Fibroblast of peridontal ligament (primary cell): ENCODE measurements around the gene SFRP2.

Experiments
- DNase-seq: peaks from one replicate; pipeline ENCODE4 v3.0.0-alpha.2; 2010; ENCODE audit errors: extremely low read depth

Gene SFRP2

DNA sequence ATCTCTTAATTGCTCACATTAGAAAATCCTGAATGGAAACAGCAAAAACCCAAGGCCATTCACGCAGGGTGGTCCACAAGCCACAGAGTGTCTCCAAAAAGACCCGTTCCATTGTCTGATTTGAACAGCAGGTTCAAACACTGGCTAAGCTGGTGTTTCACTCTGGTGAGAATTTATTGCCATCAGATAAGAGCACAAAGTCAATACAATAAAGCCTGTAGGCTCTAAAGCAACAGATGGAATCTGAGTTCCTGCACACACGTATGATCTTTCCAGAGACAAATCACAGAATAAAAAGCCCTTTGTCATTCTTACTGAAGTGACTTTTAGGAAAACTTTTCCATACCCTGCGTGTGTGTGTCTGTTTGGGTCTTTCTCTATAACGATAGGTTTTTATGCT is 5.1 kb upstream of the SFRP2 start:
- no peak for DNase-seq

DNA sequence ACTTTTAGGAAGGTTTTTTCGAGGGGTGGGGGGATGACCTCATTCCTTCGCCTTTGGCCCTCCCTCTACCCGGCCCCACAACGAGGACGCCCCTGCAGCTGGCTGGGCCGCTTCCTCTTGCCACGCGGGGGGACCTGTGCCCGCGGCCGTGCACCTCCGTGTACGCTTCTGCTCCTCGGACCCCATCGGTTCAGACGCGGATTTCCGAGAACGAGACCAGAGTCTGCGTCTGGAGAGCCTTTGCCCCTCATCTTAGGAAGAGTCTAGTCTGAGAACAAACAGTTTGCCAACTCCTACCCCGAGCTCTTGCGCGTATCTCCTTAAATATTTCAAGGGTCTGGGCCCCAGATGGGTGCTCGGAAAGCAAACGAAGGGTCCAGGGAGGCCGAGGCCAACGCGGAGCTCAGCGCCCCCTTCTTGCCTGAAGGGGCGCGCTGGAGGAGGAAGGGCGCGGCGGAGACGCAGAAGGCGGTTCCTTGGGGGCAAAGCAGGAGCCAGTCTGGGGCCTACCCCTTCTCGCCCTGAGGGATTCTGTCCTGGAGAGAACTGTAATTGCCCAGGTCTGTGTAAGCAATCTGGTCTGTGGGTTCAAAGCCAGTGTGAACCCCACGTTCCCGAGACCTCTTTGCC is 3.9 kb upstream of the SFRP2 start:
- no peak for DNase-seq

DNA sequence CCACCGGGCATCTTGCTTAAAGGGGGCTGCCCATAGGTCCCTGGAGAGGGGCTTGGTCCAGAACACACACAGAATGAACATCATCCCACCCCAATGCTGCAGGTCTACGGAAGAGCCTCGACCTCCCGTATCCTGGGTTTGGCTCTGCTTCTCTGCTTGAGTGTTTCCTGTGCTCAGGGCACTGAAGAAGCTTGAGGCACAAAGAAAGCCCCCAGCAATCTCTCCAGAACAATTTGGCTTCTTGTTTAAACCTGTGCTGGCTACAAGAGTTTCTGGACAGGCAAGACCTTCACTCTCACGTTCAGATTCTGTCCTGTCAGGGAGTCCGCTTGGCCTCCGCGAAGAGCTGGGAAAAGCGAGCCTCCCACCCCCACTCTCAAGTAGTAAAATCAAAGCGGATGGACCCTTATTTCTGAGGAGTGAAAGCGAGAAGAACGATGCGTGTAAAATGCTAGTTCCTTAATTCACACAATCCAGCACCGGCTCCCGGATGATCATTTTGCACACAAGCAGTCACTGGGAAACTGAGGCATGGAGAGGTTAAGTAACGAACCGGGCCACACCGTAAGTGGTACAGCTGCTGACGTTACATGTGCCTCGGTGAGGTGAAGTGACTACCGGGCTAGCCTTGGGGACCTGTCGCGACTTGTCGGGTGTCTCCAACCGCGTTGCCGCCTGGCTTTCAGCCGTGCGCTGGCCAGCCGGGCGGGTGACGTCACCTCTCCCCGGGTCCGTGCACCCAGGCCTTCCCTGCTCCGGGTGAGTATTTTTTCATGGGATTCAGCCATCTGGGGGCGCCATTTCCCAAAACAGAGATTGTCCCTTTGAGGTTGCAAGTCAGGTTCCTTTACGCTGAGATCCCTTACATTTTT is 3.1 kb upstream of the SFRP2 start:
- DNase-seq: no peak

DNA sequence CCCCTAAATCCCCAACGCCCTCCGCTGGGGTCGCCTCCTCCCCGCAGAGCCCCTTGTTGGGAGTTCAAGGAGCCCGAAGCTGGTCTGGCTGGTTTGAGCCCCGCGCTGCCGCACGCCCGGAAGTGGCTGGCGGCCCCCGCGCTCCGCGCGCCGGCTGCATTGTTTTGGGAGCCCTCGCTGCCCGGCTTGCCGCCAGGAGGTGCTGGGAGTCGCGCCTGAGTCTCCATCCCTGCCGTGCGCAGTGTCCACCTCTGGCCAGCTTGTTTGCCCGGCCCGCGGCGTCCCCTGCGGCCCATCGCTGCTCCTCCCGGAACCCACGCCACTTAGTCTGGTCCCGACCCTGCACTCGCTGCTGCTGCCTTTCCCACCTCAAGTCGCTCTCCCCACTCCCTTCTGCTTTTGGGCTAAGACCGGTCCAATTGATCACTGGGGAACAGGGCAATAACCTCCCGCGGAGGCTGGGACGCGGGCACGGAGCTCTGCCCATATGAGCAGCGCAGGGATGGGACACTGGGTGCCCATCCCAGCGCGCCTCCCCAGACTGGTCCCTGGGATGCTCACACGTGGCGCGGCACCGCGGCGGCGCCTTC is 2.2 kb upstream of the SFRP2 start:
- DNase-seq: no peak

DNA sequence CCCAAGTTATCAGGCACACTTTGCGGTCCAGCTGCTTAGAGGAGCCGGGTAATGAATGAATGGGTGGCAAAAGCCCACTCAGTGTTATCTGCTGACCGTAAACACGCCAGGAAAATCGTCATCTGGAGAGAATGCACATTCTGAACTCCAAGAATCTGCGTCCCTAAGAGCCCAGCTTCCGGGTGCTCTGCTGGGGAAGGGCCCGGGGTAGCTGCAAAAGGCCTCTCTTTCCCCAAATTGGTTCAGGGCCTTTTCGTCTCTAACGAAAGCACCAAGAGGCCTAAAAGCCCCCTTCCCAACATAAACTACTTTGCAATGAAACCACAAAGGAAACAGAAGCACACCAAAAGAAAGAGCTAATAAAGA is 1.6 kb upstream of the SFRP2 start:
- no peak for DNase-seq

DNA sequence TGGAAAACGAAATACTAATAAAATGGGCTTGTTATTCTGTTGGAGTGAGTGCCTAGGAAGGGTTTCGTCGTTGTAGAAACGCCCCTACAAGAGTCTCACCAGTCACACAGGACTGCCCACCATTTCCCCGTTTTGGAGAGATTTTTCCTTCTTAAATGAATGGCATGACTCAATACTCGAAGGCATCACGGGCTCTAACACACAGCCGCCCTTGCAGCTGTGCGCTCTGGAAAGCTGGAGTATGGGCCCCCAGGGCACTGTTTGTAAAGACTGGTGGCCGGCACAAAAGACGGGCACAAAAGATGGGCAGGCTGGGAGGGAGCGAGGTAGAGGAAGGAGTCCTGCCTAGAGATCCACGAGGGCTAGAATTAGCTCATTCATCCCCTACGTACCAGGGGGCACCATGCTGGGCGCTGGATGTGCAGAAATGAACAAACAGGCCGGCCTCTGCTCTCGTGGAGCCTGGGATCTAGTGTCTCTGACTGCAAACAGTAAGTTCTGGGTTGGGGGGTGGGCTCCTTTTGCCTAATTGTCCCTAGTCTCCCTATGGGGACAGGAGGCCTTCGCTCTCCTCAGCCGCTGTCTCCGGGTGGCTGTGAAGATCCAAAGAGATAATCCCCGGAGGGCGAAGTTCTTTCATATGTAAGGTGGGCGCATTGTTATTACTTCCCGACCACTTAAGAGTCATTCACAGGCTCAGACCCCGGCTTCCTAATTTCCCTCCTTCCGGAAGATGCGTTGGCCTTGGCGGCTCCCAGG is 1.0 kb upstream of the SFRP2 start:
- no peak for DNase-seq

DNA sequence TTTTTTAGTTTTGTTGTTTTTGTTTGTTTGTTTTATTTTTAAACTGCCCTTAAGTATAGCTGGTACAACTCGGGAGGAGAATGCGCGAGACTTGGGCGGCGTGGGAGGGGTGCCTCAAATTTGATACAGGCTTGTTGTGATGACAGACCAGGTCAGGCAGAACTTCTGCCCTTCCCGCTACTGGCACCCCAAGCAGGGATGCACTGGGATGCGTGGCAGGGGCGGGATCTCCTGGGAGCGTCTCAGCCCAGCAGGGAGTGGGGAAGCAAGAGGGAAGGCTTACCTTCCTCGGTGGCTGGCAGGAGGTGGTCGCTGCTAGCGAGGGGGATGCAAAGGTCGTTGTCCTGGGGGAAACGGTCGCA is 851 bp downstream of the SFRP2 start:
- no peak for DNase-seq

DNA sequence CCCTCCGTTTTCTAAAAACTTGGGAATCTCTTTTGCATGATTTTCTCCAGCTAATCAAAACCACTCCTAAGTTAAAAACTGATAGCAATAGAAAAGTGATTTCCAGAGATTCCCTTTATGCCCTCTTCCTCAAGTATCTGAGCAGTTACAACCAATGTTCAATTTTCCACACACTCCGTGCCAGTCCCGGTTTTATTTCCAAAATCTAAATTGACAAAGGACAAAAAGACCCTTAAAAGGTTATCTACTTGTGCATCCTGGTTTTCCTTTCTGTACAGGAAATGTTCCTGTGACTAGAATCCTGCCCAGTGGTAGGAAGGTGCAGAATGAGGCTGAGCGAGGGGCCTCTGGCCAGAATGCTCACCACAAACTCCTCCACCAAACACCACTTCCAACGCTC is 1.3 kb downstream of the SFRP2 start:
- DNase-seq: no peak

DNA sequence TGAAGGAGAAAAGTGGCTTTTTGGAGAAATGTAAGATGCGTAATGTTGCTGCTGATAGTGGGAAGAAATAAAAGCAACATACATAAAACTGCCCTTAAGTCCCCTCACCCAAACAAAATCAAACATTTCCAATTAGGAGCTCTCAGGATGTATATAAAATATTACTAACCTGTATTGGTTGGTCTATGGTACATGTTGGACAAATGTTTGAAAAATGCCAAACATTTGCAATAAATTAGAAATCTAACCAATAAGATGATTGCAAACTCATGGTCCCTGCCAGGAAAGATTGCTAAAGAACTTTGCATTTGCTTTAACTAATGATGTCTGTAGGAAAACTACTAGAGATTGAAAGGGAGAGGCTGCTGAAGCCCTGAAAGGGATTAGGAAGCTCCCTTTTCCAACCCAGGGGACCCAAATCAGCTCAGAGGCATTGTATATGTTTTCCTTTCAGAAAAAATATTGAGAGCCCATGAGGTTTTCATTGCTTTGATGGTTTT is 1.8 kb downstream of the SFRP2 start:
- no peak for DNase-seq

DNA sequence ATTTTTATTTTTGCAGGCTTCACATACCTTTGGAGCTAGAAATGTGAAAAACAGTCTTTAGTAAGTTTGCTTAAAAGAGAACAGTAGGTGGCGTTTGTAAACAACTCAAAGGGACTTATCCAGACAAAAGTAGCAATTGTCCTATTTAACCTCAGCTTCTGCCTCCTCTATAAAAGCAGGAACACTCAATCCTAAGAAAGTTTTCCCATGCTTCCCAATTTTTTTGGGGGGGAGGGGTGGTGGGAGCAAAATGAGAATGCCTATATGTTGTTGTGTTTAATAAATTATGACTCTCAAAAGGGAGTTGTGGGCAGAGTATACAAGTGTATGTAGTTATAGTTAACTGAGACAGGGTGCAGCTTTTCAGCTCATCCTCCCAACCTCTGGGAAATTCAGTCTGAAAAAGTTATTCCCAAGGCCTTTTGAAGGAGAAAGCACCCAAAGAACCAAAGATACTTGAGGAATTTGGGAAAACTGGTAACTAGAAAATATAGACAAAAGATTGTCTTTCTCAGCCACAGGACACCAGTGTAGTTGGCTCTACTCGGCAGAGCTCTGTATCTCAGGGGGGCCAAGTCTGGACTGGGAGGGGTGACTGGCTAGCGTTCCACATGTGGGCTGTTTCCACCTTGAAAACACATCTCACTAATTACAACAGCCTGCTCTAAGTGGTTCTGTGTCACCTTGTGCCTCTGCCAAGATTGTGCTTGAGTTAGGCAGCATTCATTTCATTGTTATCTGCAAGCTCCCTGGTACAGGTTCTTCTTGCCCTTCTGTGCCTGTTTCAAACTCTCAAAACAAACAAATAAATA is 2.8 kb downstream of the SFRP2 start:
- peak; percentile 40 for DNase-seq

DNA sequence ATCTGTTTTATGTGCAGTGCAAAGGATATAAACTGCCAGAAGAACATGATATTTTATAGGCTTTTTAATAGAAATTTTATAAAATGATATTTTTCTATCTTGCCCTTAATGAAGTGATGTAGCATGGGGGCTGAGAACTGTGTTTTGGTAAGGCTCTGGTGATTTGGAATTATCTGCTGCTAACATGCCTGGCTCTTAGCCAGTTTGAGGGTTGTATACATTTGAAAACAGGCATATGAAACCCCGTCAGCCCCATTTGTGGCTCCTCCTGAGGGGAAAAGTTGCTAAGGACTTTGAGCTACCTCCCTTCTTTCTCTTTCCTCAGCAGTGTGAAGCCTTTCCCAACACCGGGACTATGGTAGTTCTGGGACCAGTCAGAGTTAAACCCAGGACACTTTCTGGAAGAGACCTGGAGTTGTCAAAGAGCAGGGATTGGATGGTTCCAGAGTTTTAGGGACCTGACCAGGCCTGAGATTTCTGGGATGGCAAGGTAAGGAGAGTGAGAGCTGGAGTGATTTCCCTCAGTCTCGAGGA is 4.7 kb downstream of the SFRP2 start:
- no peak for DNase-seq

DNA sequence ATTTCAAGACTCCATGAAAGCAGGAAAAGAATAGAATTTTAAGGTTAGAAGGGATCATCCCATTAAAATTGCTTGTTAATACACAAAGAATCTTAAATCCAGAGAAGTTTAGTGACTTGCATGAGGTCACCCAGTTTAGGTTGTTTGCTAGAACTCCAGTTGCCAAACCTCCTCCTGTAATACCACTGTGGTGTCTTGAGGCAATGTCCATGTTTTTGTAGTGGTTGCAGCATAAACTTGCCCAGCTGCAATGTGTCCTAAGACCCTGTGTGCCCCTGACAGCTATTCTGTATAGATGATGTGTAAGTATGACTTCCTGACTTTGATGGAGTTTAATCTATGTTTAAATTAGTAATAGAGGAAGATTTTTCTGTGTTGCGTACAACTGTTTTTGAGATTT is 6.3 kb downstream of the SFRP2 start:
- peak; percentile 40 for DNase-seq

DNA sequence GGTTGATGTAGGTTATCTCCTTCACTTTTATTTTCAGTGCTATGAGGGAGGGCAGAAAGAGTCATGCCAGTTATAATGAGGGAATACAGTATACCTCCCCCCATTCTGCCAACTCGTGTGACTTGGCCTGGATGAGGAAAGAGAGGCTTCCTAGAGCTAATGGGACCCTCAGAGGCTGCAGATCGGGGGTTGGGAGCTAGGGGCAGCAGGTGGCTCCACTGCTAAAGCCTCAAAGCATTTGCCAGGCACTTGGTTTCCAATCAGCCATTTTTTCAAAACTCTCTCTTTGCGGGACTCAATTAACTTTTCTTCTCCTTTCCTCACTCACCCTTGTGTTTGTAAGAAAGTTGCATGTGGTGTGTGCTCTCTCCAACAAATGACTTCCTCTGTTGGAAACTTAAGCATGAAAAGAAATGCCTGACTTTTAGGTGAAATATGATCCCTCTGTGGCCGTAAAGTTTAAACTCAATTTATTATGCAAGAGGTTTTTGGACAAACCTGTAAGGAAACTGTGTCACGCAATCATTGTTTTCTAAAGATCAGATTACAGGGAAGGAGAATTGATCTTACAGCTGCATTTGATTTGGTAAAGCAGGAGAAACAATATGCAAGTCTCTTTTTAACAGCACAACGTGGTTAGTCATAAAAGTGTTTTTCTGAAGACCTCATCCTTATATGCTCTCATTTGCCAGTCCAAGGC is 7.0 kb downstream of the SFRP2 start:
- DNase-seq: peak; percentile 94

DNA sequence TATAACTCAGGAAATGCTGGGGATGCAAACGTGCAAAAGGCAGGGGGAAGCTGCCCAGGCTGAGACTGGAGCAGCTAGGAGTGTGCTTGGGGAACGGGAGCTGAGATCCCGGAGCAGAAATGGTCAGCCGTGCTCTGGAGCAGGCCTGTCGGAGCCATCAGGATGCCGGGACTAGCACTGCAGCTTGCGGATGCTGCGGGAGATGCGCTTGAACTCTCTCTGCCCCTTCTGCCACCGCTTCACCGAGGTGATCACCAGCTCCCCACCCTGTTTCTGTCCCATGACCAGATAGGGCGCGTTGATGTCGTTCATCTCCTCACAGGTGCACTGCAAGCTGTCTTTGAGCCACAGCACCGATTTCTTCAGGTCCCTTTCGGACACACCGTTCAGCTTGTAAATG is 7.6 kb downstream of the SFRP2 start:
- no peak for DNase-seq

DNA sequence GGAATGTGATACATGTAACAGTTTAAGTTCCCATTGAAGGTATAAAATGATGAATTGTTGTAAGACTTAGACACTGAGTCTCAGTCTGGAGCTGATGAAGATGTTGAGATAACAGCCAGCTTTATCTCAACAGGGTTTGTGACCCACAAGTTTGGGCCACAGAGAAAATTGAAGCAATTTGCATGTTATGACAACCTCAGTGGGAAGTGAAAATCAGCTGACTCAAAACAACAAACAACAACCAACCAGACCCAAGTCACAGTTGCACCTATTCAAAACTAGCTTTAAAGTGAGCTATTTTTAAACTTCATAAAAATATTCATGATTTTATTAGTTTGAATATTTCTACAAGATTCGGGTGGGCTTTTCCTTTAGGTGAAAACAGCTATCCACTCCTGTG is 8.0 kb downstream of the SFRP2 start:
- DNase-seq: no peak

DNA sequence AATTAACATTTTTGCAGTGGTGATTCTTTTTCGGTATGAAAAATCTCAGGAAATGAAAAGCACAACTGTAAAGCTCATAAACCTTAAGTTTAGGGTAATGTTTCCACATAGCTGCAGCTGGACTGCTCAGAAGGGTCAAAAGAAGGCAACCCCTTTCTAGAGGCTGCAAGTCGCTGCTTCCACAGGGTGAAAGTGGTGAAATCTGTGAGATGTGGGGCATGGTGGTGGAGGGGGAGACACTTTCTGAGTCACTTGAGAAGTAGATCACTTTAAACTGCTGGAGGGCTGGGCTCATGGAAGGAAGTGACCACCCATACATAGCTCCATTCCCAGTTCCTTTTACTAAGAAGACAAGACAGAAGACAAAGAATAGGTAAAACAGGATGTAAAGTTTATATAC is 8.7 kb downstream of the SFRP2 start:
- no peak for DNase-seq

DNA sequence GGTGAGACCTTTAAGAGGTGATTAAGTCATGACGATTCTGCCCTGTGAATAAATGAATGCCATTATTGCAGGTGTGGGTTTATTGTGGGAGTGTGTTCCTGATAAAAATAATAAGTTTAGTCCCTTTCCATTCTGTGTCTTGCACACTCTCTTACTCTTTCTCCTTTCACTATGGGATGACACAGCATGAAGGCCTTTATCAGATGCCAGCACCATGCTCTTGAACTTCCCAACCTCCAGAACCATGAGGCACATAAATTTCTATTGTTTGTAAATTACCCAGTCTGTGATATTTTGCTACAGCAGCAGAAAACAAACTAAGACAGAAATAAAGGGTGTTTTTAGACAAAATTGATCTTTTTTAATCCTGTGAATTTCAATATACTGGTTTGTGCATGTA is 10.5 kb downstream of the SFRP2 start:
- no peak for DNase-seq

DNA sequence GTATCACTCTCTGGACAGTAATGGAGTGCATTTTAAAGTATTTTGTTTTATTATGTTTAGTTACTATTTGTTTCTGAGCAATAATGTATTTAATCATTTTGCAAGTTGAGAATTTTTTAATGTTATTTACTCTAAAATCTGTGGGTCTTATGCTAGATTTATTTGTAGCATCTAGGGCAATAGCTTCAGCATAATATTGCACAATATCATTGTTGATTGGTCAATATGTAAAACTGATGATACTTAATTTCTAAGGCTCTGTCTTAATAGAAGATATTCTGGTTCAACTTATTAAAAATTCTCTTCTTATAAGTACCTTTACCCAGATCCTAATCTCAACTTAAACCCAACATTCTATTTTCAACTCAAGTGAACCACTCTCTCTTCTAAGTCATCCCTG is 11.5 kb downstream of the SFRP2 start:
- DNase-seq: no peak

DNA sequence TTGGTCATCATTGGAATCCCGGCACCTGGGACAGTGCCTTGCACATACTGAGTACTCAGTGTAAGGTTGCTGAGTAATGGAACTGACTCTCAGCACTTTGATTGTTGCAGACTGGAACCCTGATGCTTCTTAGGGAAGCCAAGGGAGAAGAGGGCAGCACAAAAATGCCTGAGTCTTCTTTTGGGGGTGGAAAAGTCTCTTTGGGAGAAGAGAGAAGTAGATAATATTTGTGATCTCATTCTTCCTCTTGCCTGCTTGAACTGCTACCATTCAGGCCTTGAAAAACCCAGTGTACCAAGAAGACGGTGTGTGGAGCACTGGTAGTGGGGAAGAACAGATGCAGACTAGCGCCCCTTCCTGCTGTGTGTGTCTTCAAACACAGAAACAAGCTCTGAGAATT is 12.3 kb downstream of the SFRP2 start:
- DNase-seq: no peak

DNA sequence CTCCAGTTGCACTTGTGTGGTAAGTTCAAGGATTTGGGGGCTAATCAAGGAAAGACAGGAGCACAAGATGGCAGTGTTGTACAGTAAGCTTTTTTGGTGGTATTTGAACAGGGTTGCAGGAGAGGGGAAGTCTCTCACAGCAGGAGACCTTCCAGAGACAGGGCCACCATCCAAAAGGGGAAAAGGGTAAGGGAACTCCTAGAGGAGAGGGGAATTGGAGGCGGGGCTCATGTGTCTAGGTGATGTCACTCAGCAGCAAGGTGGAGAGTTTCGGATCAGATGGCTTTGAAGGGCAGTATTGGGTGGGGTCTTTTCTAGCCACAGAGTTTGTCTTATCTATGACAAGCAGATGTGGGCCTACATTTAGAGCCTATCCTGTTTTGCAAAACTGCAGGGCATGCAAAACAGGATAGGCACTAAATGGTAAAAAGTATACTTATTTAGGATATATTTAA is 15.6 kb downstream of the SFRP2 start:
- DNase-seq: peak; percentile 30

DNA sequence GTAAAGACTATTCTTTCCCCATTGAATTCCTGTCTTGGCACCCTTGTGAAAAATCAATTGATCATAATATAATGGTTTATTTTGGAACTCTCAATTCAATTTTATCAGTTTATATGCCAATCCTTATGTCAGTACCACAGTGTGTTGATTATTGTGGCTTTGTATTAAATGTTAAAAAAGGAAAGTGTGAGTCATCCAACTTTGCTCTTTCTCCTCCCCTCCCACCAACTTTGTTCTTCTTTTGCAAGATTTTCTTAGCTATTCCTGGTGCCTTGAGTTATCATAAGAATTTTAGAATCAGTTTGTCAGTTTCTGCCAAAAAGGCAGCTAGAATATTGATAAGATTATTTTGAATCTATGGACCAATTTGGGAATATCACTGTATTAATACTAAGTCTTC is 17.8 kb downstream of the SFRP2 start:
- DNase-seq: peak; percentile 44
